A549 treated with DMSO at 1 μM for 4 hours (cell line): Measurements from ENCODE around the gene CPNE4. TPM values are rescaled to one million over a fixed set of nuclear protein-coding genes. Genes with fewer than 3 reads are reported as not detected.

Experiments
- total RNA-seq: library from RNA; stranded (reverse); fragments of 200-300 nt; extraction: Qiagen RNA extraction; gene quantifications from 5 replicates; pipeline ENCODE4 v1.2.3, GENCODE V29; 2022; ENCODE audit warnings: low read depth

Gene CPNE4
- total RNA-seq = 1.8 to 5.8 TPM (median 5.0 TPM) in 5 replicates

DNA sequence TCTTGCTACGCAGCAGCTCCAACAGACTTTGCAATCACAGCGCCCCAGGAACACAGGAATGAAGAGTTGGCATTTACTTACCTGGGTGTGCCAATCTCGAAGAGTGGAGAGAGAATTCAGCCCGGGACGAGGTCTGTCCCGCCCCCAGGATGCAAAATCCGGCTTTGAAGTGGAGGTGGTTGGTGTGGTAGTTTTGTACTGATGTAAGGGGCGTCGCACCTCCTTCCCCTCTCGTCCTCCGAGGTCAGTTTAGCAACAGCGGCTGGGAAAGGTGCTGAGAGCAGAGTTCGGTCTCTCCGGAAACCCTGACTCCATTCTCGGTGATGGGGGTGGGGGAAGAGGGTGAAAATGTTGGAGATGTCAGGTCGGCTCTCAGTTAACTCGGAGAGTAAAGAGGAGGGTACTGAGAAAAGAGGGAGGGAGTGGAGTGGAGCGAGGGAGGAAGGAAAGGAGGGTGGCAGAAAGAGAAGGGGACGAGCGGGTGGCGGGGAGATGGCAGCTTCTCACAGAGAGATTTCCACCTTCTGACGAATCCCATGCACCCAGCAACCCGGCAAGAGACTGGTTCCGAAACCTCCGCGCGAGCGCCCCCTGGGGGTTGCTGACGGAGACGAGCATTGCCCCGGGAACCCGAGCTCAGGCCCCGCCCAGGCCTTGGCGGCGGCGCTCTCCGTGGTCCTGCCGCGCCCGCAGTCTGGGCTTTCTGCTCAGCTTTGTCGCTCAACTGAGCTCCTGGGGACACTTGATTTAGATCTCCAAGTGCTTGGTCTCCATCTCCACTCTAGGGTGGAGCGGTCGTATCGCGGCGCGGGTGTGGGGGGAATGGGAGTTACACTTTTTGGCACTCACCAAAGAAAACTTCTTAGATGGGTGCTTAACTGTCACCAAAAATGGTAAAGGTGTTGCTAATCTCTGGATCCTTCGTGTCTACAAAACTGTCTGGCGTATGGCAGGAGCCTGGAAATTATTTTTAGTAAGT, at the start of gene CPNE4:
Gene CPNE4, minus strand, starts transcription at position 529 of the 979 bp plus-strand sequence.

DNA sequence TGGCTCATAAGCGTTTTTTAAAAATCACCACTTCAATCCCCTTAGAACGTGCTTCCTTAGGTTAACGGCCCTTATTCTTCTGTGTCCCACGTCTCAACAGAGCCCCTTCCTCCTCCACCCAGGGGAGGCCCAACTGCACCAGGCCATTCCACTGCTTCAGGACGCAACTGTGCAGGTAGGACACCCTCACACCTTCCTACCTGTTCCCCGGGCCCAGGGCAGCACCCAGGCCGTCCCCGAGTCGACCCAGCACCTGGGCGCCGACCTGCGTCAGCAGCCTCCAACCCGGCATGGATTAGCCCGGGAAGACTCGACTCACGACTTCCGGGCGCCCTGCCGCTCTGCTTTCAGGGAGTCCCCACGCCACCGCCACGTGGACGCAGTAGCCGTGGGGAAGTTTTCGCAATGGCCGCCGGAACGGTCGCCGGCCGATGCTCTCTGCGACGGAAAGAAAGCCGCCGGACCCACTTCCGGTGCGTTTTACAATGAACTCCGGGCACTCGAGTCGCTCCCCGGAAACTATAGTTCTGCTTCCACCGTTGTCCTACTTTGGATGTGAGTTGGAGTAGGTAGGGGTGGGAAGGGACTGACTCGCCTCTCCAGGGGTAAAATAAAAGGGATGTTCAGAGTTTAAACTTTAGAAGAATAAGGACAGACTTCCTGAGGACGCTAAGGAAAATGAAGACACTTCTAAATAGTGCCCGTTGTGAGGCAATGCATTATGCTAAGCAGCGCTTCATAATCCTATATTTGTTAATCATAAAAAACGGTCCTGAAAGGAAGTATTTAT, 532.1 kb downstream of the CPNE4 start, which contains the start of gene MRPL3:
Gene MRPL3, minus strand, starts transcription at position 442 of the 790 bp plus-strand sequence. Its CDS starts 150 bp downstream, at position 292.

